OCI-LY1 (cell line): Measurements from ENCODE around the gene TAMALIN.

Source experiments
- H2AFZ ChIP-seq: fragments of 200-600 bp; sonication (generic), shearing (Covaris generic); 2 replicates; pipeline ENCODE4 v1.6.0; 2014; ENCODE audit warnings: antibody characterized with exemption, mild to moderate bottlenecking, low read length
- H3F3A ChIP-seq: fragments of 200-600 bp; sonication (generic), shearing (Covaris generic); 2 replicates; pipeline ENCODE4 v1.6.0; 2014; ENCODE audit warnings: mild to moderate bottlenecking, antibody characterized with exemption, low read length, moderate library complexity; ENCODE audit not compliant: insufficient read depth
- H3K27ac ChIP-seq: fragments of 200-600 bp; sonication (generic); 2 replicates; pipeline ENCODE4 v1.5.1; 2014; ENCODE audit warnings: low read length, mixed run types, mild to moderate bottlenecking, low read depth; ENCODE audit not compliant: poor library complexity, severe bottlenecking
- H3K27me3 ChIP-seq: fragments of 200-600 bp; sonication (generic); 2 replicates; pipeline ENCODE4 v1.6.0; 2014; ENCODE audit warnings: antibody characterized with exemption, mild to moderate bottlenecking, low read length, moderate library complexity; ENCODE audit not compliant: insufficient read depth
- H3K36me3 ChIP-seq: fragments of 200-600 bp; sonication (generic); 2 replicates; pipeline ENCODE4 v1.6.1; 2014; ENCODE audit warnings: mild to moderate bottlenecking, antibody characterized with exemption, low read length, moderate library complexity, mixed read lengths; ENCODE audit not compliant: insufficient read depth
- H3K4me1 ChIP-seq: fragments of 200-600 bp; sonication (generic); 2 replicates; pipeline ENCODE4 v1.5.1; 2014; ENCODE audit warnings: mild to moderate bottlenecking, low read length, moderate library complexity; ENCODE audit not compliant: insufficient read depth, severe bottlenecking
- H3K4me2 ChIP-seq: fragments of 200-600 bp; sonication (generic), shearing (Covaris generic); 2 replicates; pipeline ENCODE4 v1.6.1; 2014; ENCODE audit warnings: low read length
- H3K4me3 ChIP-seq: fragments of 200-600 bp; sonication (generic); 2 replicates; pipeline ENCODE4 v1.5.1; 2014; ENCODE audit warnings: low read length, low read depth, mild to moderate bottlenecking, mixed read lengths; ENCODE audit not compliant: poor library complexity, severe bottlenecking
- H3K79me2 ChIP-seq: fragments of 200-600 bp; shearing (Covaris generic); 2 replicates; pipeline ENCODE4 v1.6.1; 2016; ENCODE audit warnings: mixed run types, low read length, mixed read lengths; ENCODE audit not compliant: insufficient read depth
- H3K9ac ChIP-seq: fragments of 200-600 bp; sonication (generic), shearing (Covaris generic); 2 replicates; pipeline ENCODE4 v1.6.1; 2014; ENCODE audit warnings: mild to moderate bottlenecking, low read length, mixed read lengths
- H3K9me2 ChIP-seq: fragments of 200-600 bp; sonication (generic), shearing (Covaris generic); 2 replicates; pipeline ENCODE4 v1.6.1; 2014; ENCODE audit warnings: low read depth, mild to moderate bottlenecking, low read length, mixed read lengths
- H3K9me3 ChIP-seq: fragments of 200-600 bp; shearing (Covaris generic); 2 replicates; pipeline ENCODE4 v1.6.1; 2014; ENCODE audit warnings: low read length, mixed read lengths
- H4K20me1 ChIP-seq: fragments of 200-600 bp; sonication (generic), shearing (Covaris generic); 2 replicates; pipeline ENCODE4 v1.6.0; 2016; ENCODE audit warnings: mild to moderate bottlenecking, low read length; ENCODE audit not compliant: insufficient read depth
- CTCF ChIP-seq: fragments of 200-600 bp; sonication (generic), shearing (Covaris generic); IDR thresholded peaks from 2 replicates; pipeline ENCODE4 v1.5.1; 2017; ENCODE audit warnings: mild to moderate bottlenecking, antibody characterized with exemption, low read length, moderate library complexity, mixed read lengths
- EZH2 ChIP-seq: fragments of 200-600 bp; sonication (generic), shearing (Covaris generic); IDR thresholded peaks from 2 replicates; pipeline ENCODE4 v1.8.0; 2017; ENCODE audit warnings: borderline replicate concordance, mixed run types, mild to moderate bottlenecking, antibody characterized with exemption, low read length, moderate library complexity, mixed read lengths

The TAMALIN gene

GRCh38 chr12:51969643-51970042 is 37.1 kb upstream of the TAMALIN start:
- Histone ChIP-seq H3K27me3 (peaks cover 3% of the 10 kb centered on the region; the same call in 1 of the 2 replicates), H2AFZ (no peak overlapping the region), H3F3A (no peaks in the 10 kb centered on the region), H3K4me3 (no peak overlapping the region), H3K9ac (no peak overlapping the region), H3K79me2 (no peaks in the 10 kb centered on the region), H3K4me2 (no peak overlapping the region), H4K20me1 (no peaks in the 10 kb centered on the region; the same call in none of the 2 replicates), H3K9me2 (no peaks in the 10 kb centered on the region), H3K4me1 (no peaks in the 10 kb centered on the region), H3K36me3 (no peaks in the 10 kb centered on the region), H3K27ac (no peak overlapping the region), H3K9me3 (no peaks in the 10 kb centered on the region)
- TF ChIP-seq EZH2: no peak
- no peak for TF ChIP-seq CTCF

DNA sequence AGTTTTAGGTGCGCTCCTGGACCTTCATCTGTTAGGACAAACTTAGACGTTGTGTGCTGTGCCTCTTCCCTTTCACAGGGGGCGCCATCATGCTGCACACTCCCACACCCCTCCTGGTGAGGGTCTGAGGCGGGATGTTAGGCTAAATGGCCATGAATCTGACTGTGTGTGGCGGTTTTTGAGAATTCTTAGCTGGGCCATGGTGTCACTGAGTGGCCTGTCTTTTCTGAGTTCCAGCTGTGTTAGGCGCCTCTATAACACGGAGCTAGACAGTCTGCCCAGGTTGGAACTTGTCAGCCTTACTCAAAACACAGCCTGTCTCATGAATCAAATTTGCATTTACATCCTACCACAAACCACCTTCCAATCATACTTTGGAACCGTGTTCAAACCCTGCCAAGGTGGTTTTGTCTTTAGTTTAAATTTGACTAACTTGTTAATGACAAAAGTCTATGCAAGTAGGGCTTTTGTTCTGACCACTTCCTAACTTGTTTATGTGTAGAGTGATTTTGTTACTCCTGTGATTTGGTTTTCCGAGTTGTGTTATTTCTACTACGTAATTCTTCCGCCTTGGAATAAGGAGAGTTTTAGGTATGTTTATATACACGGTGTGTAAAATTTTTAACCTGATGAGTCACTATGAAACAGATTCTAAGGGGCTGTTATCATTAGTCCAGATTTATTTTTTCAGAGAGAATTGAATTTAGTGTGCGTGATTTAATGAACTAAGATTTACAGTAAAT is 35.7 kb upstream of the TAMALIN start:
- Histone ChIP-seq H3F3A (no peaks in the 10 kb centered on the region), H3K4me3 (no peak overlapping the region), H3K9me2 (no peaks in the 10 kb centered on the region), H2AFZ (no peak overlapping the region), H3K9me3 (no peaks in the 10 kb centered on the region), H3K27ac (no peak overlapping the region), H3K9ac (no peak overlapping the region), H3K27me3 (no peaks in the 10 kb centered on the region), H3K4me1 (no peaks in the 10 kb centered on the region), H3K79me2 (no peaks in the 10 kb centered on the region), H3K36me3 (0 out of 2 replicates have a peak, but pooled peaks cover 5% of the 10 kb centered on the region), H4K20me1 (no peaks in the 10 kb centered on the region; the same call in none of the 2 replicates), H3K4me2 (no peak overlapping the region)
- TF ChIP-seq EZH2 (no peak), CTCF (peak; percentile 80)

- no peaks in the 10 kb centered on the region; the same call in none of the 2 replicates for H4K20me1 ChIP-seq
- H3K9me2 ChIP-seq: no peaks in the 10 kb centered on the region
- no peaks in the 10 kb centered on the region for H3K4me1 ChIP-seq
- no peak overlapping the region for H3K9ac ChIP-seq
- H3K27me3 ChIP-seq: no peaks in the 10 kb centered on the region
- no peak overlapping the region for H3K4me3 ChIP-seq
- peaks cover 13% of the 10 kb centered on the region; the same call in 1 of the 2 replicates for H3K36me3 ChIP-seq
- no peaks in the 10 kb centered on the region for H3F3A ChIP-seq
- H3K27ac ChIP-seq: no peak overlapping the region
- H2AFZ ChIP-seq: no peak overlapping the region
- no peaks in the 10 kb centered on the region for H3K9me3 ChIP-seq
- H3K79me2 ChIP-seq: no peaks in the 10 kb centered on the region
- H3K4me2 ChIP-seq: no peak overlapping the region
- no peak for TF ChIP-seq EZH2
- no peak for TF ChIP-seq CTCF
Measured at GRCh38 chr12:51971679-51972421, 34.9 kb upstream of the TAMALIN start.
